Vagina (tissue), 2 donors: ENCODE data around the gene TRIM5. TPM values are rescaled to one million over a fixed set of nuclear protein-coding genes. Genes with fewer than 3 reads are reported as not detected.
"Not testable (repeated sequence)": the region's sequence is repeated elsewhere in the genome, so short reads cannot be mapped to it uniquely, and the experiment has no call there.

Experiments used
- DNase-seq, 2 donors: peaks; one replicate each; pipeline ENCODE4 v3.0.0-alpha.2; 2017; ENCODE audit errors: extremely low spot score in 2 of 2
- H3K27ac ChIP-seq: fragments of 200-600 bp; sonication (generic); one replicate; pipeline ENCODE4 v1.5.1; 2019
- H3K27me3 ChIP-seq: fragments of 200-600 bp; sonication (generic); one replicate; pipeline ENCODE4 v1.5.1; 2019
- H3K36me3 ChIP-seq, 2 donors: fragments of 200-600 bp; sonication (generic); one replicate each; pipeline ENCODE4 v1.5.1; 2017 to 2019
- H3K4me1 ChIP-seq: fragments of 200-600 bp; sonication (generic); one replicate; pipeline ENCODE4 v1.5.1; 2019
- H3K4me3 ChIP-seq, 2 donors: fragments of 200-600 bp; sonication (generic); 1 replicate in 1 of 2; 2 replicates in 1 of 2; pipeline ENCODE4 v1.5.1; 2016 to 2019
- H3K9me3 ChIP-seq: fragments of 200-600 bp; sonication (generic); one replicate; pipeline ENCODE4 v1.5.1; 2019
- CTCF ChIP-seq, 3 experiments: fragments of 450-650 bp in 2 of 3; fragments of 200-600 bp in 1 of 3; sonication (generic) in 1 of 3; IDR thresholded peaks; one replicate each; pipeline ENCODE4 v1.5.1; 2017 to 2019; ENCODE audit warnings: antibody characterized with exemption in 3 of 3, mild to moderate bottlenecking in 2 of 3, moderate library complexity in 2 of 3
- POLR2A ChIP-seq, 2 donors: fragments of 450-650 bp; IDR thresholded peaks; one replicate each; pipeline ENCODE4 v1.6.1; 2017; ENCODE audit warnings: antibody characterized with exemption in 2 of 2, mild to moderate bottlenecking in 2 of 2, moderate library complexity in 2 of 2
- POLR2AphosphoS5 ChIP-seq, 2 donors: sonication (generic); formaldehyde crosslinking; IDR thresholded peaks; one replicate each; pipeline ENCODE4 v1.9.0; 2017; ENCODE audit warnings: antibody characterized with exemption in 2 of 2, mild to moderate bottlenecking in 2 of 2, low read depth in 1 of 2; ENCODE audit not compliant: insufficient read depth in 1 of 2
- intact Hi-C: fragments of 100-400 bp; cut with DNase I; formaldehyde crosslinking; loops from one replicate; pipeline ENCODE4 v1.15.1; 2023
- total RNA-seq: library from RNA; depleted of rRNA; stranded (reverse); fragments of >200 nt; gene quantifications from one replicate; pipeline ENCODE4 v1.2.3, GENCODE V29; 2016

Gene TRIM5
- total RNA-seq, 1 donor from 2014 or later = 20.4 TPM

GRCh38 chr11:5684036-5684645 is 733 bp downstream of the TRIM5 start:
- Histone ChIP-seq H3K27ac (peak overlapping the region; percentile 97), H3K4me1 (peaks cover 26% of the 10 kb centered on the region), H3K36me3 (peaks cover 0 to 12% of the 10 kb centered on the region in 2 donors), H3K9me3 (no peaks in the 10 kb centered on the region), H3K4me3 (peak overlapping the region; percentile 49 to 53), H3K27me3 (no peaks in the 10 kb centered on the region)
- no peak for DNase-seq
- TF ChIP-seq POLR2A (IDR thresholded peaks at IDR 0.05) (no peak), CTCF (IDR thresholded peaks at IDR 0.05) (no peak), POLR2AphosphoS5 (IDR thresholded peaks at IDR 0.05; ENCODE audit: insufficient read depth in 1 of 2, low read depth in 1 of 2) (no peak)
- intact Hi-C loops = no loop called here

- Histone ChIP-seq H3K36me3 (peaks cover 0 to 17% of the 10 kb centered on the region in 2 donors), H3K27ac (peak overlapping the region; percentile 97), H3K4me3 (peak overlapping the region; percentile 49 to 53), H3K4me1 (peaks cover 20% of the 10 kb centered on the region)
- DNase-seq, H3K9me3 ChIP-seq, intact Hi-C loops, H3K27me3 ChIP-seq: not testable (repeated sequence)
Measured at GRCh38 chr11:5683620-5684019, 1.3 kb downstream of the TRIM5 start.

GRCh38 chr11:5682890-5683441 is 1.9 kb downstream of the TRIM5 start:
- H3K27me3 ChIP-seq, intact Hi-C loops, DNase-seq, H3K9me3 ChIP-seq, H3K4me3 ChIP-seq, H3K27ac ChIP-seq: not testable (repeated sequence)
- Histone ChIP-seq H3K36me3 (peaks cover 0 to 23% of the 10 kb centered on the region in 2 donors), H3K4me1 (peaks cover 18% of the 10 kb centered on the region)

GRCh38 chr11:5679811-5680210 is 5.1 kb downstream of the TRIM5 start:
- no peak for TF ChIP-seq POLR2AphosphoS5 (IDR thresholded peaks at IDR 0.05; ENCODE audit: insufficient read depth in 1 of 2, low read depth in 1 of 2)
- TF ChIP-seq CTCF (IDR thresholded peaks at IDR 0.05) = no peak
- no peak for TF ChIP-seq POLR2A (IDR thresholded peaks at IDR 0.05)
- Histone ChIP-seq H3K4me3 (no peak overlapping the region), H3K27ac (no peak overlapping the region), H3K27me3 (no peaks in the 10 kb centered on the region), H3K4me1 (peaks cover 18% of the 10 kb centered on the region), H3K36me3 (peaks cover 0 to 30% of the 10 kb centered on the region in 2 donors), H3K9me3 (no peaks in the 10 kb centered on the region)
- intact Hi-C loops = no loop called here
- DNase-seq = no peak

GRCh38 chr11:5674391-5674790 is 10.5 kb downstream of the TRIM5 start:
- TF ChIP-seq CTCF (IDR thresholded peaks at IDR 0.05) = no peak
- no peak for TF ChIP-seq POLR2AphosphoS5 (IDR thresholded peaks at IDR 0.05; ENCODE audit: insufficient read depth in 1 of 2, low read depth in 1 of 2)
- no peak for TF ChIP-seq POLR2A (IDR thresholded peaks at IDR 0.05)
- Histone ChIP-seq H3K27ac (no peak overlapping the region), H3K27me3 (no peaks in the 10 kb centered on the region), H3K9me3 (no peaks in the 10 kb centered on the region), H3K4me1 (no peaks in the 10 kb centered on the region), H3K4me3 (no peak overlapping the region), H3K36me3 (peaks cover 0 to 25% of the 10 kb centered on the region in 2 donors)
- intact Hi-C loops = no loop called here
- DNase-seq = no peak

GRCh38 chr11:5671831-5672230 is 13.0 kb downstream of the TRIM5 start:
- Histone ChIP-seq H3K36me3 (peaks cover 0 to 19% of the 10 kb centered on the region in 2 donors), H3K27me3 (no peaks in the 10 kb centered on the region), H3K4me1 (no peaks in the 10 kb centered on the region), H3K4me3 (no peak overlapping the region), H3K27ac (no peak overlapping the region), H3K9me3 (no peaks in the 10 kb centered on the region)
- TF ChIP-seq CTCF (IDR thresholded peaks at IDR 0.05) = no peak
- no peak for TF ChIP-seq POLR2AphosphoS5 (IDR thresholded peaks at IDR 0.05; ENCODE audit: insufficient read depth in 1 of 2, low read depth in 1 of 2)
- no peak for TF ChIP-seq POLR2A (IDR thresholded peaks at IDR 0.05)
- intact Hi-C loops = no loop called here
- no peak for DNase-seq
